ENCODE data around the gene GPATCH3.
"Not testable (repeated sequence)": the region's sequence is repeated elsewhere in the genome, so short reads cannot be mapped to it uniquely, and the experiment has no call there.

Gene GPATCH3

DNA sequence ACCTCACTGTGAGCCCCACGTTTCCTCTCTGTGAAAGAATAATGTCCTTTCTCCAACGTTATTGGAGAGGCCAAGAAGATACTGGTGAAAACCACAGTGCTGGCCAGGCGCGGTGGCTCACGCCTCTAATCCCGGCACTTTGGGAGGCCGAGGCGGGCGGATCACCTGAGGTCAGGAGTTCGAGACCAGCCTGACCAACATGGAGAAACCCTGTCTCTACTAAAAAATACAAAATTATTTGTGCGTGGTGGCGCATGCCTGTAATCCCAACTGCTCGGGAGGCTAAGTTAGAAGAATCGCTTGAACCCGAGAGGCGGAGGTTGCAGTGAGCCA lies 48.4 kb upstream of the GPATCH3 start:
- H2BK5ac ChIP-seq (ENCODE audit: low read depth, low read length, poor library complexity, severe bottlenecking); H3K23ac ChIP-seq (ENCODE audit: low read length in 2 of 2); H3K27ac ChIP-seq (ENCODE audit: low read length, poor library complexity, severe bottlenecking); H3K4me1 ChIP-seq (ENCODE audit: control insufficient read depth, insufficient read depth, low read depth, low read length); H2BK12ac ChIP-seq (ENCODE audit: low read length in 2 of 2); H2BK120ac ChIP-seq (ENCODE audit: low read depth, low read length); H2AK5ac ChIP-seq (ENCODE audit: low read length, severe bottlenecking); H3K4me3 ChIP-seq (ENCODE audit: insufficient read depth in 1 of 2, low read depth in 1 of 2, low read length in 2 of 2); H3K9ac ChIP-seq (ENCODE audit: low read length); H3K9me3 ChIP-seq (ENCODE audit: control insufficient read depth, low read length); H3K14ac ChIP-seq (ENCODE audit: low read length in 2 of 2); H2BK15ac ChIP-seq (ENCODE audit: low read depth, poor library complexity, severe bottlenecking); H3K4me2 ChIP-seq (ENCODE audit: low read length, poor library complexity, severe bottlenecking); H2AFZ ChIP-seq (ENCODE audit: low read depth, low read length); H4K8ac ChIP-seq (ENCODE audit: low read length); H3K27me3 ChIP-seq (ENCODE audit: control insufficient read depth in 1 of 2, insufficient read depth in 1 of 2, low read length in 2 of 2); H3K18ac ChIP-seq (ENCODE audit: low read depth in 1 of 2, low read length in 2 of 2); DNase-seq; H3K4ac ChIP-seq (ENCODE audit: low read depth in 1 of 2, low read length in 2 of 2); H4K91ac ChIP-seq (ENCODE audit: low read length); H3K79me1 ChIP-seq (replicated peaks; ENCODE audit: low read length, poor library complexity, severe bottlenecking): not testable (repeated sequence)
- H3K36me3 ChIP-seq (ENCODE audit: control insufficient read depth in 1 of 2, insufficient read depth in 2 of 2, low read depth in 1 of 2, low read length in 2 of 2), result peaks cover 37 to 43% of the 10 kb centered on the region in 2 experiments
- WGBS, result 98% methylated on average over 16 of the region's 16 CpGs

GRCh38 chr1:26946270-26946669 lies 46.0 kb upstream of the GPATCH3 start:
- Histone ChIP-seq H3K4me1 (ENCODE audit: control insufficient read depth, insufficient read depth, low read depth, low read length) (peaks cover 5% of the 10 kb centered on the region), H2BK5ac (ENCODE audit: low read depth, low read length, poor library complexity, severe bottlenecking) (no peak overlapping the region), H3K4me2 (ENCODE audit: low read length, poor library complexity, severe bottlenecking) (no peak overlapping the region), H3K9me3 (ENCODE audit: control insufficient read depth, low read length) (no peaks in the 10 kb centered on the region), H3K23ac (ENCODE audit: low read length in 2 of 2) (no peak overlapping the region), H3K36me3 (ENCODE audit: control insufficient read depth in 1 of 2, insufficient read depth in 2 of 2, low read depth in 1 of 2, low read length in 2 of 2) (peaks cover 56 to 60% of the 10 kb centered on the region in 2 experiments), H2AK5ac (ENCODE audit: low read length, severe bottlenecking) (no peak overlapping the region), H3K9ac (ENCODE audit: low read length) (no peak overlapping the region), H2BK12ac (ENCODE audit: low read length in 2 of 2) (no peak overlapping the region), H3K27ac (ENCODE audit: low read length, poor library complexity, severe bottlenecking) (no peak overlapping the region), H3K4ac (ENCODE audit: low read depth in 1 of 2, low read length in 2 of 2) (no peak overlapping the region), H4K8ac (ENCODE audit: low read length) (no peak overlapping the region), H2AFZ (ENCODE audit: low read depth, low read length) (no peak overlapping the region), H2BK15ac (ENCODE audit: low read depth, poor library complexity, severe bottlenecking) (no peak overlapping the region), H3K79me1 (replicated peaks; ENCODE audit: low read length, poor library complexity, severe bottlenecking) (peaks cover 20% of the 10 kb centered on the region), H3K27me3 (ENCODE audit: control insufficient read depth in 1 of 2, insufficient read depth in 1 of 2, low read length in 2 of 2) (no peaks in the 10 kb centered on the region), H2BK120ac (ENCODE audit: low read depth, low read length) (no peak overlapping the region), H3K18ac (ENCODE audit: low read depth in 1 of 2, low read length in 2 of 2) (no peak overlapping the region), H3K4me3 (ENCODE audit: insufficient read depth in 1 of 2, low read depth in 1 of 2, low read length in 2 of 2) (no peak overlapping the region), H4K91ac (ENCODE audit: low read length) (no peak overlapping the region), H3K14ac (ENCODE audit: low read length in 2 of 2) (no peak overlapping the region)
- no peak for DNase-seq
- WGBS, result 95% methylated on average over 4 of the region's 4 CpGs

- H2BK12ac ChIP-seq (ENCODE audit: low read length in 2 of 2), result no peak overlapping the region
- no peak overlapping the region for H2BK5ac ChIP-seq (ENCODE audit: low read depth, low read length, poor library complexity, severe bottlenecking)
- H4K8ac ChIP-seq (ENCODE audit: low read length), result peak overlapping the region; percentile 4
- H3K4me3 ChIP-seq (ENCODE audit: insufficient read depth in 1 of 2, low read depth in 1 of 2, low read length in 2 of 2), result no peak overlapping the region
- H3K79me1 ChIP-seq (replicated peaks; ENCODE audit: low read length, poor library complexity, severe bottlenecking), result peaks cover 22% of the 10 kb centered on the region
- H3K14ac ChIP-seq (ENCODE audit: low read length in 2 of 2), result no peak overlapping the region
- no peak overlapping the region for H3K9ac ChIP-seq (ENCODE audit: low read length)
- no peak overlapping the region for H2BK15ac ChIP-seq (ENCODE audit: low read depth, poor library complexity, severe bottlenecking)
- no peaks in the 10 kb centered on the region for H3K9me3 ChIP-seq (ENCODE audit: control insufficient read depth, low read length)
- no peaks in the 10 kb centered on the region for H3K27me3 ChIP-seq (ENCODE audit: control insufficient read depth in 1 of 2, insufficient read depth in 1 of 2, low read length in 2 of 2)
- peaks cover 59 to 62% of the 10 kb centered on the region in 2 experiments for H3K36me3 ChIP-seq (ENCODE audit: control insufficient read depth in 1 of 2, insufficient read depth in 2 of 2, low read depth in 1 of 2, low read length in 2 of 2)
- no peak overlapping the region for H2AK5ac ChIP-seq (ENCODE audit: low read length, severe bottlenecking)
- no peak overlapping the region for H3K27ac ChIP-seq (ENCODE audit: low read length, poor library complexity, severe bottlenecking)
- H2AFZ ChIP-seq (ENCODE audit: low read depth, low read length), result no peak overlapping the region
- peaks cover 5% of the 10 kb centered on the region for H3K4me1 ChIP-seq (ENCODE audit: control insufficient read depth, insufficient read depth, low read depth, low read length)
- 91% methylated on average over 8 of the region's 8 CpGs for WGBS
- no peak overlapping the region for H3K4ac ChIP-seq (ENCODE audit: low read depth in 1 of 2, low read length in 2 of 2)
- H3K4me2 ChIP-seq (ENCODE audit: low read length, poor library complexity, severe bottlenecking), result no peak overlapping the region
- no peak overlapping the region for H3K18ac ChIP-seq (ENCODE audit: low read depth in 1 of 2, low read length in 2 of 2)
- H2BK120ac ChIP-seq (ENCODE audit: low read depth, low read length), result no peak overlapping the region
- no peak overlapping the region for H3K23ac ChIP-seq (ENCODE audit: low read length in 2 of 2)
- no peak overlapping the region for H4K91ac ChIP-seq (ENCODE audit: low read length)
- DNase-seq, result no peak
Observed at GRCh38 chr1:26945728-26946127, 45.5 kb upstream of the GPATCH3 start.

- H3K9ac ChIP-seq (ENCODE audit: low read length), result no peak overlapping the region
- H3K18ac ChIP-seq (ENCODE audit: low read depth in 1 of 2, low read length in 2 of 2), result no peak overlapping the region
- no peak overlapping the region for H3K14ac ChIP-seq (ENCODE audit: low read length in 2 of 2)
- H4K8ac ChIP-seq (ENCODE audit: low read length), result no peak overlapping the region
- no peak overlapping the region for H3K4me3 ChIP-seq (ENCODE audit: insufficient read depth in 1 of 2, low read depth in 1 of 2, low read length in 2 of 2)
- peaks cover 59 to 62% of the 10 kb centered on the region in 2 experiments for H3K36me3 ChIP-seq (ENCODE audit: control insufficient read depth in 1 of 2, insufficient read depth in 2 of 2, low read depth in 1 of 2, low read length in 2 of 2)
- no peak overlapping the region for H3K23ac ChIP-seq (ENCODE audit: low read length in 2 of 2)
- no peak overlapping the region for H2BK12ac ChIP-seq (ENCODE audit: low read length in 2 of 2)
- no peak overlapping the region for H2BK5ac ChIP-seq (ENCODE audit: low read depth, low read length, poor library complexity, severe bottlenecking)
- 90% methylated on average over 2 of the region's 2 CpGs for WGBS
- H2BK120ac ChIP-seq (ENCODE audit: low read depth, low read length), result no peak overlapping the region
- H2BK15ac ChIP-seq (ENCODE audit: low read depth, poor library complexity, severe bottlenecking), result no peak overlapping the region
- H3K4ac ChIP-seq (ENCODE audit: low read depth in 1 of 2, low read length in 2 of 2), result no peak overlapping the region
- no peak overlapping the region for H4K91ac ChIP-seq (ENCODE audit: low read length)
- no peak for DNase-seq
- no peak overlapping the region for H3K4me2 ChIP-seq (ENCODE audit: low read length, poor library complexity, severe bottlenecking)
- no peak overlapping the region for H2AK5ac ChIP-seq (ENCODE audit: low read length, severe bottlenecking)
- no peaks in the 10 kb centered on the region for H3K9me3 ChIP-seq (ENCODE audit: control insufficient read depth, low read length)
- no peak overlapping the region for H2AFZ ChIP-seq (ENCODE audit: low read depth, low read length)
- peaks cover 5% of the 10 kb centered on the region for H3K4me1 ChIP-seq (ENCODE audit: control insufficient read depth, insufficient read depth, low read depth, low read length)
- H3K27me3 ChIP-seq (ENCODE audit: control insufficient read depth in 1 of 2, insufficient read depth in 1 of 2, low read length in 2 of 2), result no peaks in the 10 kb centered on the region
- H3K79me1 ChIP-seq (replicated peaks; ENCODE audit: low read length, poor library complexity, severe bottlenecking), result peaks cover 22% of the 10 kb centered on the region
- H3K27ac ChIP-seq (ENCODE audit: low read length, poor library complexity, severe bottlenecking), result no peak overlapping the region
Observed at GRCh38 chr1:26945138-26945537, 44.9 kb upstream of the GPATCH3 start.
